Neural cell (in vitro differentiated cells): ENCODE results near the gene FLT3LG. TPM values are rescaled to one million over a fixed set of nuclear protein-coding genes. Genes with fewer than 3 reads are reported as not detected.
"Not testable (repeated sequence)": the region's sequence is repeated elsewhere in the genome, so short reads cannot be mapped to it uniquely, and the experiment has no call there.

Experiments used
- H2AFZ ChIP-seq: fragments of 200-600, 300-800 bp; sonication (generic), shearing (Covaris generic); 2 replicates; pipeline ENCODE4 v1.6.0; 2014; ENCODE audit warnings: low read depth, mild to moderate bottlenecking, antibody characterized with exemption, low read length, moderate library complexity
- H3F3A ChIP-seq: fragments of 200-600 bp; shearing (Covaris generic); 2 replicates; pipeline ENCODE4 v1.6.1; 2016; ENCODE audit warnings: mild to moderate bottlenecking, moderate library complexity, mixed read lengths, antibody characterized with exemption, low read length; ENCODE audit not compliant: insufficient read depth, poor library complexity, severe bottlenecking
- H3K27ac ChIP-seq: fragments of 200-600, 300-800 bp; sonication (generic), shearing (Covaris generic); 2 replicates; pipeline ENCODE4 v1.5.1; 2014; ENCODE audit warnings: mild to moderate bottlenecking, low read length, moderate library complexity
- H3K27me3 ChIP-seq: fragments of 300-800, 200-600 bp; sonication (generic), shearing (Covaris generic); 2 replicates; pipeline ENCODE4 v1.6.0; 2014; ENCODE audit warnings: mild to moderate bottlenecking, low read depth, low read length, moderate library complexity; ENCODE audit not compliant: insufficient read depth
- H3K36me3 ChIP-seq: fragments of 300-800, 200-600 bp; sonication (generic), shearing (Covaris generic); 2 replicates; pipeline ENCODE4 v1.5.1; 2014; ENCODE audit warnings: mild to moderate bottlenecking, antibody characterized with exemption, low read length, moderate library complexity; ENCODE audit not compliant: insufficient read depth
- H3K4me2 ChIP-seq: fragments of 300-800, 200-600 bp; sonication (generic), shearing (Covaris generic); 2 replicates; pipeline ENCODE4 v1.6.0; 2014; ENCODE audit warnings: mild to moderate bottlenecking, low read length
- H3K4me3 ChIP-seq: fragments of 300-800, 200-600 bp; sonication (generic), shearing (Covaris generic); 2 replicates; pipeline ENCODE4 v1.5.1; 2014; ENCODE audit warnings: mild to moderate bottlenecking, low read length, moderate library complexity
- H3K79me2 ChIP-seq: fragments of 200-600 bp; shearing (Covaris generic); replicated peaks from 2 replicates; pipeline ENCODE4 v1.6.0; 2014; ENCODE audit warnings: mild to moderate bottlenecking, low read length, moderate library complexity; ENCODE audit not compliant: insufficient read depth
- H3K9ac ChIP-seq: fragments of 300-800, 200-600 bp; sonication (generic), shearing (Covaris generic); 2 replicates; pipeline ENCODE4 v1.6.1; 2016; ENCODE audit warnings: mild to moderate bottlenecking, low read length, mixed read lengths
- H3K9me2 ChIP-seq: fragments of 200-600 bp; shearing (Covaris generic); 2 replicates; pipeline ENCODE4 v1.6.1; 2016; ENCODE audit warnings: mild to moderate bottlenecking, low read length, mixed read lengths; ENCODE audit not compliant: insufficient read depth
- H3K9me3 ChIP-seq: fragments of 200-600, 300-800 bp; sonication (generic), shearing (Covaris generic); 2 replicates; pipeline ENCODE4 v1.6.1; 2016; ENCODE audit warnings: mild to moderate bottlenecking, mixed run types, low read length, moderate library complexity, mixed read lengths
- H4K20me1 ChIP-seq: fragments of 200-600 bp; shearing (Covaris generic); 2 replicates; pipeline ENCODE4 v1.6.1; 2016; ENCODE audit warnings: mild to moderate bottlenecking, mixed run types; ENCODE audit not compliant: insufficient read depth
- CTCF ChIP-seq: fragments of 450-650 bp; IDR thresholded peaks from 2 replicates; pipeline ENCODE4 v1.5.1; 2014; ENCODE audit warnings: antibody characterized with exemption, mild to moderate bottlenecking, moderate library complexity; ENCODE audit not compliant: poor library complexity, severe bottlenecking
- EP300 ChIP-seq: fragments of 450-650 bp; conservative IDR thresholded peaks from 2 replicates; pipeline ENCODE4 v1.6.1; 2014; ENCODE audit warnings: antibody characterized with exemption, mild to moderate bottlenecking, moderate library complexity; ENCODE audit not compliant: poor library complexity, severe bottlenecking
- EZH2 ChIP-seq: fragments of 200-600, 300-800 bp; shearing (Covaris generic), sonication (generic); IDR thresholded peaks from 2 replicates; pipeline ENCODE4 v1.6.1; 2014; ENCODE audit warnings: antibody characterized with exemption, low read length, borderline replicate concordance, mild to moderate bottlenecking; ENCODE audit not compliant: insufficient read depth, poor library complexity, severe bottlenecking
- MXI1 ChIP-seq: fragments of 450-650 bp; conservative IDR thresholded peaks from 2 replicates; pipeline ENCODE4 v1.6.1; 2014; ENCODE audit warnings: antibody characterized with exemption, mild to moderate bottlenecking; ENCODE audit not compliant: poor library complexity, severe bottlenecking
- POLR2AphosphoS5 ChIP-seq: IDR thresholded peaks from 2 replicates; pipeline ENCODE4 v1.6.1; 2012
- RAD21 ChIP-seq: fragments of 450-650 bp; conservative IDR thresholded peaks from 2 replicates; pipeline ENCODE4 v1.6.1; 2014; ENCODE audit warnings: antibody characterized with exemption, mild to moderate bottlenecking, moderate library complexity
- REST ChIP-seq: IDR thresholded peaks from 2 replicates; pipeline ENCODE4 v1.6.1; 2012; ENCODE audit warnings: borderline replicate concordance
- SMC3 ChIP-seq: fragments of 450-650 bp; conservative IDR thresholded peaks from 2 replicates; pipeline ENCODE4 v1.6.1; 2014; ENCODE audit warnings: antibody characterized with exemption, mild to moderate bottlenecking, moderate library complexity; ENCODE audit not compliant: poor library complexity
- TAF1 ChIP-seq: IDR thresholded peaks from 2 replicates; pipeline ENCODE4 v1.6.1; 2012; ENCODE audit warnings: low read depth
- polyA plus RNA-seq: library from polyadenylated mRNA; depleted of rRNA; stranded (reverse); fragments of >200 nt; gene quantifications from 2 replicates; pipeline ENCODE4 v1.2.3, GENCODE V29; 2014

FLT3LG gene
- polyA plus RNA-seq, 1 donor from 2014 or later: not detected

- TF ChIP-seq RAD21: no peak
- no peak for TF ChIP-seq EZH2
- Histone ChIP-seq H3F3A (no peaks in the 10 kb centered on the region), H3K4me3 (no peak overlapping the region), H3K9me2 (no peaks in the 10 kb centered on the region), H3K9me3 (no peaks in the 10 kb centered on the region), H4K20me1 (no peaks in the 10 kb centered on the region), H2AFZ (no peak overlapping the region), H3K9ac (no peak overlapping the region), H3K36me3 (no peaks in the 10 kb centered on the region), H3K4me2 (no peak overlapping the region), H3K27me3 (no peaks in the 10 kb centered on the region), H3K27ac (no peak overlapping the region), H3K79me2 (no peaks in the 10 kb centered on the region)
These were observed 15.5 kb upstream of the FLT3LG start for GRCh38 chr19:49458567-49458903.

GRCh38 chr19:49459388-49459787 is 14.6 kb upstream of the FLT3LG start:
- Histone ChIP-seq H3K4me2 (no peak overlapping the region), H3K9me3 (no peaks in the 10 kb centered on the region), H3K4me3 (no peak overlapping the region), H2AFZ (no peak overlapping the region), H3K9me2 (no peaks in the 10 kb centered on the region), H3K79me2 (no peaks in the 10 kb centered on the region), H4K20me1 (no peaks in the 10 kb centered on the region), H3K36me3 (no peaks in the 10 kb centered on the region), H3K27ac (no peak overlapping the region), H3K9ac (no peak overlapping the region), H3F3A (no peaks in the 10 kb centered on the region), H3K27me3 (no peaks in the 10 kb centered on the region)
- TF ChIP-seq EP300: no peak
- no peak for TF ChIP-seq RAD21
- TF ChIP-seq SMC3: no peak
- no peak for TF ChIP-seq MXI1
- TF ChIP-seq REST: no peak
- TF ChIP-seq TAF1: no peak
- no peak for TF ChIP-seq EZH2
- no peak for TF ChIP-seq POLR2AphosphoS5
- no peak for TF ChIP-seq CTCF

- not testable (repeated sequence) for H3K9me2 ChIP-seq, H3F3A ChIP-seq, H3K79me2 ChIP-seq, H3K36me3 ChIP-seq, H3K27me3 ChIP-seq, H2AFZ ChIP-seq, H4K20me1 ChIP-seq, H3K4me2 ChIP-seq, H3K9ac ChIP-seq, H3K9me3 ChIP-seq, H3K4me3 ChIP-seq, H3K27ac ChIP-seq
These were observed 12.9 kb upstream of the FLT3LG start for GRCh38 chr19:49461130-49461529.
